ENCODE measurements around the gene MTARC2.
"Not testable (repeated sequence)": the region's sequence is repeated elsewhere in the genome, so short reads cannot be mapped to it uniquely, and the experiment has no call there.

MTARC2 gene

DNA sequence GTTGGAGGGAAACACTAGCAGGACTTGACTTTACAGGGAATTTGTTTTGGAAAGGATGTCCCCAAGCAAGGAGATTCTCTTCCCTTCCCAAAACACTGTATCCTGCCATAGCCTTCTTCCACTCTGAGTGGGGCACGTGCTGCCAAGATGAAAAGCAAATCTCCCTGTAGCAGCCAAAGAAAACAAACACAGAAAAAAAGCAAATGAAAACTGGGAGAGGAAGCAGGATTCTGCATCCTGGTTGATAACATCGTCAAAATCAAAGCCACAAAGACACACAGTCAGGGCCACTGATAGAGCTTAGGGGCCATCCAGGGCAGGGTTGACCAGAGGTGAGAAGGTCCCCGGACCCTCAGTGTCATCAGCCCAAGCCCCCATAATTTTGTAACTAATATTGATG is 16.0 kb upstream of the MTARC2 start:
- no peak for DNase-seq (ENCODE audit: low read depth in 2 of 2)

DNA sequence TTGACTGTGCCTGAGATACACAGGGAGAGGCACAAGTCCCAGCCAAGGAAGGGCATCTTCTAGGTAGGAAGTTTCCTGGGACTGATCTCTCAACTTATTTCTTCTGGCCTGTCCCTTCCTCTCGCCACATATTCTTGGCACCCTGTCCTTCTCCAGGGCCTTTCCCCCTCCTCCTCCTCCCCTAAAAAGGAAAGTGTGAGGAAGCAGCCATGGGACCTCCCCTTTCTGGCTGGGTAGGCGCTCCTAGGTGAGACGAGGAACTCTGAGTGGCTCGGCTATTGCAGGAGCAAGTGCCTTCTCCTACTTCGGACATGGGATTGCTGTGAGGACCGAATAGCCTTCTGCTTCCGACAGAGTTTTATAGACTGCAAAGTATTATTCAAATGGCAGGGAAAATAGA is 15.5 kb upstream of the MTARC2 start:
- DNase-seq (ENCODE audit: low read depth in 2 of 2) = no peak

DNA sequence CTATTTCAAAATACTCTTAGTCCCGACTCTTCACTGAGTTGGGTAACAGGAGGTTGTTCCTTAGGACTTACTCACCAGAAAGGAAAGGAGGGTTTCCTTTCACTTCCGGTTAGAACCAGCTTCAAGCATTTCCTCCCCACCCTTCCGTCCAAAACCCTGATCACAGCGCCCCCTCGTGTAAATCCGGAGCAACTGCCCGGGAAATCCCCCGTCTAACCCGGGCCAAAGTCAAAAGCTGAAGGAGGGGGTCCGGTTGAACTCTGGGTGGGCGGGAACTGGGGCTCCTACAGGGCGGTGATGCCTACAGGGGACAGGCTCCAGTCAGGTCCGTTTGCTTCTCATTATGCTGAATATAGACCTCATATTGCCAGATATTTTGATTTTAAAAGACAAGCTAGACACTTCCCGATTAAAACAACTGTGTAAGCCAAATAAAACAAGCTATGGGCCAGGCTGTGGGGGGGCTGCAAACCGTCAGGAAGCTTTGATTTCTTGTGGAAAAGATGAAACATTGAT is 15.0 kb upstream of the MTARC2 start:
- DNase-seq (ENCODE audit: low read depth in 2 of 2) = peak; percentile 61 to 79

DNA sequence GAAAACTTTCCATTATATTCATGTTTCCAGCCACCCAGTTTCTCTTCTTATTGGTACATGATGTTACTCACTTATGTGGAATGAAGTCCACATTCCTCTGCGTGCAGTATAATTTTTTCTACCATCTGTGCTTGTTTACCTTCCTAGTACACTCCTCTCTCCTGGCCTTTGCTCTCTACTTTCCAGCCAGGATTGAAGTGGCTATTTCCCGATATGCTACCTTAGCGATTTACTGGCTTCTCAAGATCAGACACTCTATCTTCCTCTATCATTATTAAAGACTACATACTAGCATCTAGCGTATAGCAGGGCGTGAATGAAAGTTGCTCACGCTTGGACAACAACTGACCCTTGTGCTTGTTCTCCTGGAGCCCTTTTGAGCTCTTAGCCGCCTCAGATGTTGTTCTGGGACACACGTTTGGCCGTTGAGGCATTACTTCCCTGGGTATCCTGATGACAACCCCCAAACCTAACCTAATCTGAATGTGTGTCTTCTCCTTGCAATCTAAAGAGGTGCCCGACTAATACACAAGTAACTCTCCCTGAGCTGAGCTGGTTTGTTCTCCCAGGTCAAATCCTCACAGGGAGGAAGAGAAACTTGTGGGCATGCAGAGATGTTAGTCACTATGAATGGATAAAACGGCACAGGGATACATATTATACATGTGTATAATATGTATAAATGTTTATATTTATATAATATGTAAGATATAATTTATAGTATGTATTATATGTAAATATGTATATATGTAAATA is 13.4 kb upstream of the MTARC2 start:
- no peak for DNase-seq (ENCODE audit: low read depth in 2 of 2)

- not testable (repeated sequence) for DNase-seq (ENCODE audit: low read depth in 2 of 2)
These were observed 11.8 kb upstream of the MTARC2 start for GRCh38 chr1:220736283-220736682.

- DNase-seq (ENCODE audit: low read depth in 2 of 2) = no peak
These were observed 6.8 kb upstream of the MTARC2 start for GRCh38 chr1:220741349-220741748.

GRCh38 chr1:220741825-220742224 is 6.3 kb upstream of the MTARC2 start:
- no peak for DNase-seq (ENCODE audit: low read depth in 2 of 2)

DNA sequence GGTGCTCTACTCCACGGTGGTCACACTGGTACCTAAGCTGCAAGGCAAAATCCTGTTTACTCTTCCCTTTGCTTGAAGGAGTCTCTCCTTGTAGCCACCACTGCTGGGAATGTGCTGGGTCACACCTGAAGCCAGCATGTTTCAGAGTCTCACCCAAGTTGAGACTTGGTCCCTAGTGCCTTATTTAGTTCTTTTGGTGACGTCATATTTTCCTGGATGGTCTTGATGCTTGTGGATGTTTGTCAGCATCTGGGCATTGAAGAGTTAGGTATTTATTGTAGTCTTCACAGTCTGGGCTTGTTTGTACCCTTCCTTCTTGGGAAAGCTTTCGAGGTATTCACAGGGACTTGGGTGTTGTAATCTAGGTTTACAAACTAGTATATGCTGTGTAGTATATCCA is 5.6 kb upstream of the MTARC2 start:
- no peak for DNase-seq (ENCODE audit: low read depth in 2 of 2)

- no peak for DNase-seq (ENCODE audit: low read depth in 2 of 2)
These were observed 1.3 kb upstream of the MTARC2 start for GRCh38 chr1:220746851-220747250.

- DNase-seq (ENCODE audit: low read depth in 2 of 2) = no peak
These were observed 559 bp upstream of the MTARC2 start for GRCh38 chr1:220747437-220748088.

DNA sequence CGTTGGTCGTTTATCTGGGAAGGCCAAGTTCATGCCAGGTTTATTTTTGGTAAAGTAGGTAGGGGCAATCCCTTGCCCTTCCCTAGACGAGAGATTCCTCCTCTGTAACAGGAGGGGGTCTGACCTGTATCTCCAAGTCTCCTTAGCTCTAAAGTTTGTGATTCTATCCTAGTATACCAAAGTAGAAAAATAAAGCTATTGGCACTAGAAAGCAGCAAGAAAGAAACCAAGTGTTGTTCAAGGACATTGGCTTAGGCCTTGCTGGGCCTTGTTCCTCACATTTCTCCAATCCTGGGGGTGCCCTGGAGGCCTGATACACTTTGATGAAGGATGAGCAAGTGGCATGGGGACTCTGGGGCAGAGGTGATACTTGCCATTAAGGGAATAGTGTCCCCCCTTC is 814 bp downstream of the MTARC2 start:
- no peak for DNase-seq (ENCODE audit: low read depth in 2 of 2)

GRCh38 chr1:220750131-220750515 is 2.0 kb downstream of the MTARC2 start:
- DNase-seq (ENCODE audit: low read depth in 2 of 2) = no peak

DNA sequence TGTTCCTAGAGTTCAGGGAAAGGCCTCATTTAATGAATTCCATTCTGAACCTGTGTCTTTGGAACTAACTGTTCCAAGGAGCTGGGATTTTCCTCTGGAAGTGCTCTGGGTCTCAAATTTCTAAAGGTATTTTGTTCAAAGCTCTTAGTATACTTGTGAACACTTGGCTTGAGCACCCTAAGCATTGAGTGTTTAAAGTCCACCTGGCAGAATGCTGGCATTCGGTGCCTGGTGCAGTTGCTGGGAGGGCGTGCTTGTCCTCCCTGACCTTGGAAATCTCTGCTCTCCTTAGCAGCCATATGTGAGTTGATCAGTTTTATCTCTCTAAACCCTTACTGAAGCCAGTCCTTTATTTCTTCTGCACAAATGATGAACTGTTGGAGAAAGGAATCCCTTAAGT is 3.0 kb downstream of the MTARC2 start:
- DNase-seq (ENCODE audit: low read depth in 2 of 2) = no peak

DNA sequence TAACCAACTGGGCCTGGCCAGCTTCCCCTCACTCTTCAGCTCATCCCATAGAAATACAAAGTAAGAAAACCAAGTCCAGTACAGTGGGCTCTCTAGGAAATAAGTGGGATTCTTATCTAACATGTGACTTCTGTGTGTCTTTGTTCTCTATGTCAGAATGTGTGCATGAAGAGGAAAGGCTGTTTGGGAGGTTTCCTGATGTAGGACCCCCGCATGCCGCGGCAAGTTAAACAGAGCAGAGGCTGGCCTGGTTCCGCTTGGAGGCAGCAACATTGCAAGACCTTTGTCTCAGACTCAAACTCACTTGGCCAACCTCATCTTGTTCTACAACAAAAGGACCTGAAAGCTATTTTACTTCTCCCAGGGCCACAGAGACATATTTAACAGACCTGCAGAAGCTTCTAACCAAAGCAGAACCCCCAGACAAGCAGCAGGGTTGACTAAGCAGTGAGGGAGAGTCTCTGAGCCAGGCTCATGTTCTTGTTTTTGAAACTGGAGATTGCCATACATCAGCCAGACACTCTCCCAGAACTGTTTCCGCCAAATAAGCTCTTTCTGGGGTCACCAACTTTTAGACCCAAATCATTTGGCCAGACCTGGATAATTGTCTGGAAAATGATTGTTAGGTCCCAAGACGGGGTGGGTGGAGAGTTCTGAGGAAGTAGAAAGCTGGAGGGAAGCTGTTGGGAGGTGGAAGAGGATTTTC is 6.2 kb downstream of the MTARC2 start:
- DNase-seq (ENCODE audit: low read depth in 2 of 2) = no peak

DNA sequence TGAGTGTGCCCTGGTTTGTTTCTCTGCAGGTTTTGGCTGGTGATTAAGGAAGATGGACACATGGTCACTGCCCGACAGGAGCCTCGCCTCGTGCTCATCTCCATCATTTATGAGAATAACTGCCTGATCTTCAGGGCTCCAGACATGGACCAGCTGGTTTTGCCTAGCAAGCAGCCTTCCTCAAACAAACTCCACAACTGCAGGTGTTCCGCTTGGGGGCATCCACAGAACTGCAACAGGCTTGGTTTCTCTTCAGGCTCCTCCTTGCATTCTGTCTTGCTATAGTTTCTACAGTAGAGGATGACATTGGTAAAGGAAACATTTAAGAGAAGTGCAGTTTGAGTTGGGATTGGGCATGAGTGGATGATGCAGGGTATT is 6.8 kb downstream of the MTARC2 start:
- DNase-seq (ENCODE audit: low read depth in 2 of 2) = no peak

- DNase-seq (ENCODE audit: low read depth in 2 of 2) = no peak
These were observed 7.2 kb downstream of the MTARC2 start for GRCh38 chr1:220755309-220755708.

- no peak for DNase-seq (ENCODE audit: low read depth in 2 of 2)
These were observed 9.3 kb downstream of the MTARC2 start for GRCh38 chr1:220757441-220757840.

- DNase-seq (ENCODE audit: low read depth in 2 of 2) = no peak
These were observed 11.0 kb downstream of the MTARC2 start for GRCh38 chr1:220759147-220759546.

DNA sequence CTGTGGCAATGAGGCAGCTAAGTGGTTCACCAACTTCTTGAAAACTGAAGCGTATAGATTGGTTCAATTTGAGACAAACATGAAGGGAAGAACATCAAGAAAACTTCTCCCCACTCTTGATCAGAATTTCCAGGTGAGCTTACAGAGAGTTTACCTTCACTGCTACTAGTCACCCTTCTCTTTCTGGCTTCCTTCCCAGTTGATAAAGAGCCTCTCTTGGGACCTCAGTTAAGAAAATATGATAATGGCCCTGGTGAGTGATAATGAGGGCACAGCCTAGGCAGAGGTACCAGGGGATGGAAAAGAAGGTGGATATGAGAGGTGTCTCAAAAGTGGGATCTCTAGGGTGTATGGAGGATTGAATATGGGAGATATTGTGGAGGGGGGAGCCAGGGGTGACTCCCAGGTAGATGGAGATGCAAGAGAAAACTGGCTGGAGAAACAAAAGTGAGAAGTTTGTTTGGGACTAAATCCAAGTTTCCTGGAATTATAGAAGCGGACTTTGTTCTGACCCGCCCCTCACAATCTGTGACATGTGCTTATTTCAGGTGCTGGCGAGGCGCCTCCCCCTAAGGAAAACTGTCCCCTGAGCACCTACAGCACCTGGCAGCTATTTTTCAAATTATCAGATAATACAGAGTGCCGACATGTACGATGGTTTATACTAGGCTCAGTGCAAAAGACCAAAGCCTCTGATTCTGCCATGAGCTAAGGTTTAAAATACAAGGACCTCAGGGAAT is 13.7 kb downstream of the MTARC2 start:
- DNase-seq (ENCODE audit: low read depth in 2 of 2) = no peak

- no peak for DNase-seq (ENCODE audit: low read depth in 2 of 2)
These were observed 16.6 kb downstream of the MTARC2 start for GRCh38 chr1:220764757-220765156.

DNA sequence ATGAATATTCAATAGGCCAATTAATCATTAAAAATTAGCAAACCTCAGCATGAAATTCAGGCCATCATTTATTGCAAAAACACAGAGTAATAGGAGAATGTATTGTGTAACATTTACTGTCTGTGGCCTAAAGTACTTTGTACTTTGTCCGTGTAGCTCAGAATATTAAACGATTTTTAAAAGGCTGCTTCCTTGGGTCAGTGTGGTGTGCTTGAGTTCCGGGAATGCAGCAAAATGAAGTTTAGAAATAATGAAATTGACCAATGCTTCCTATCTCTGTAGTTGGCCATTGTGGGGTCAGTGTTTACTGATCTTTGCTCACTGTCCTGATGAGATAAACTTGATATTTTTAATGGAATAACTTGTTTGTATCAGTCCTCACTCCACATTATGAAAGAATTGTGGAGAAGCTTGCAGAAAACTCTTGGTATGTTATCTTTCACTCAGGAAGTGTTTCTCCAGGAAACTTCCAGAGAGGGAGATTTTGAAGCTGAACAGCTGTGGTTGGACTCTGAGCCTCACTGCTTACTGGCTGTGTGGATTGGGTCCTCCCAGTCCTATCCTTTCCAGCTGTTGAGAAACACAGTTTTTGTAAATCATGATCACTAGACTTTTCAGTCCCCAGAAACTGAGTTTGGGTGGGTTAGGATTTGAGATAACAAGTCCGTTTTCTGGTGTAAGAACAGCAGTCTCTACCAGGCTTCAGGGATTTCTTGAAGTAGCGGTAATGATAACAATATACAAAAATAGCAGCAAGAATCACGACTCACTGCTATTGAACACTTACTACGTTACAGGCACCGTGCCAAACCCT is 19.4 kb downstream of the MTARC2 start:
- DNase-seq (ENCODE audit: low read depth in 2 of 2) = no peak
